Skin epidermis (tissue), 12 donors: ENCODE measurements around the gene RTCA.
"Not testable (repeated sequence)": the region's sequence is repeated elsewhere in the genome, so short reads cannot be mapped to it uniquely, and the experiment has no call there.

ENCODE experiments used
- H3K27ac ChIP-seq, 21 experiments: fragments of 200-600 bp; sonication (generic) in 11 of 21; one replicate each; pipeline ENCODE4 v1.5.0; 2020; ENCODE audit warnings: mild to moderate bottlenecking in 3 of 21, inconsistent platforms in 2 of 21, moderate library complexity in 2 of 21
- H3K4me3 ChIP-seq, 7 experiments: fragments of 200-600 bp; sonication (generic) in 2 of 7; one replicate each; pipeline ENCODE4 v1.5.0; 2020; ENCODE audit warnings: inconsistent platforms in 2 of 7, mild to moderate bottlenecking in 2 of 7, moderate library complexity in 1 of 7

The RTCA gene

GRCh38 chr1:100337878-100338277 is 71.9 kb downstream of the RTCA start:
- H3K27ac ChIP-seq, H3K4me3 ChIP-seq: not testable (repeated sequence)

- H3K4me3 ChIP-seq, H3K27ac ChIP-seq: not testable (repeated sequence)
Observed at GRCh38 chr1:100339735-100340134, 73.7 kb downstream of the RTCA start.

- Histone ChIP-seq H3K27ac (no peak overlapping the region), H3K4me3 (no peak overlapping the region)
Observed at GRCh38 chr1:100340494-100340893, 74.5 kb downstream of the RTCA start.

- no peak overlapping the region for H3K4me3 ChIP-seq
- H3K27ac ChIP-seq = no peak overlapping the region
Observed at GRCh38 chr1:100342348-100342747, 76.3 kb downstream of the RTCA start.
